Measurements from ENCODE around the gene MAN2A1.

DNA sequence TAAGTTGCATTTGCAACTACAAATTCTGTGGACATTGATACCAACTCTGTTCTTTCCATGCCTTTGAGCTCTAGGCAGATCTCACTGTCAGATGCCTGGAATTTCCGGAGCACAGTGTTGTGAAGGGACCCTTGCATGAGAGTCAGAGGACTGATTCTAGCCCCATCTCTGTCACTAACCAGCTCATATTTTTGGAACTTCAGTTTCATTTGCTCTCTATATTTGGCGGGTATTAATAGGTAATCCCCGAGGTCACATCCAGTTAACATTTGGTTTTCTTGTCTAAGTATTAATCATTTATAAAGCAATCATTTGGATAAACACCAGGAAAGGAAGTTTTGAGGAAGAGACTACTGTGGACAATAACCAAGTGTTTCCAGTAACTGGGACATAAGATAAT, 115.7 kb downstream of the MAN2A1 start:
- no peak for TF ChIP-seq STAT1 (IDR thresholded peaks at IDR 0.05; ENCODE audit: unreplicated experiment)
- TF ChIP-seq EZH2 (IDR thresholded peaks at IDR 0.05; ENCODE audit: low read depth, unreplicated experiment), result no peak
- no peak for TF ChIP-seq CTCF (conservative IDR thresholded peaks at IDR 0.05; ENCODE audit: low read depth in 2 of 2)
